Superior temporal gyrus (tissue), 1 donor: Measurements from ENCODE around the gene FAHD1.

Experiments
- DNase-seq: peaks from one replicate; pipeline ENCODE4 v3.0.0-alpha.2; 2016; ENCODE audit errors: extremely low spot score

FAHD1 gene

DNA sequence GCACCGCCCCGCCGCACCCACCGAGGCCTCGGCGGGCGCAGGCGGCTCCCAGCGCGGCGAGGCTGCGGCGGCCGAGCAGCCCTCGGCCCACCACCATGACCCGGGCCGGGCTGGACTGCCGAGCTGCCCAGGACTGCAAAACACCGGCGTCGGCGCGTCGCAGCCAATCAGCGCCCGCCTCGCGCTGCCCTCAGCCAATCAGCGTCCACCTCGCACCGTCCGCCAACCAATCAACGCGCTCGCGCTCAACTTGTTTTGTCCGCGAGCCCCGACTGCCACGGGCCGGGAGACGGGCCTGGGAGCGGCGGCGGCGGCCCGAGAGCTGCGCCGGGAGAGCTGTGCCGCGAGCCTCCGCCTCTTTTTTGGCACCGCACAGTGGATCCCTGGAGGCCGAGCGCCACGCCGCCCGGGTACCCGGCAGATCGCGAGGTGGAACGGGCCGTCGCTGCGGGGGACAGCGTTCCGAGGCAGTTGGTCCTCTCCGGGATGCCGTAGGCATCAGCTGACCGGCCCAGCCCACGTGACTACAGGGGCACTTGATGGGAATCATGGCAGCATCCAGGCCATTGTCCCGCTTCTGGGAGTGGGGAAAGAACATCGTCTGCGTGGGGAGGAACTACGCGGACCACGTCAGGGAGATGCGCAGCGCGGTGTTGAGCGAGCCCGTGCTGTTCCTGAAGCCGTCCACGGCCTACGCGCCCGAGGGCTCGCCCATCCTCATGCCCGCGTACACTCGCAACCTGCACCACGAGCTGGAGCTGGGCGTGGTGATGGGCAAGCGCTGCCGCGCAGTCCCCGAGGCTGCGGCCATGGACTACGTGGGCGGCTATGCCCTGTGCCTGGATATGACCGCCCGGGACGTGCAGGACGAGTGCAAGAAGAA, at the start of gene FAHD1, which contains the start of gene HAGH:
TSS of gene FAHD1 (plus strand) at position 516 of the 883 bp plus-strand sequence. CDS start at position 549, 33 bp downstream.
TSS of gene HAGH (minus strand) at position 135 of the 883 bp plus-strand sequence. CDS start at position 97, 38 bp downstream.
- DNase-seq = peak; percentile 97

DNA sequence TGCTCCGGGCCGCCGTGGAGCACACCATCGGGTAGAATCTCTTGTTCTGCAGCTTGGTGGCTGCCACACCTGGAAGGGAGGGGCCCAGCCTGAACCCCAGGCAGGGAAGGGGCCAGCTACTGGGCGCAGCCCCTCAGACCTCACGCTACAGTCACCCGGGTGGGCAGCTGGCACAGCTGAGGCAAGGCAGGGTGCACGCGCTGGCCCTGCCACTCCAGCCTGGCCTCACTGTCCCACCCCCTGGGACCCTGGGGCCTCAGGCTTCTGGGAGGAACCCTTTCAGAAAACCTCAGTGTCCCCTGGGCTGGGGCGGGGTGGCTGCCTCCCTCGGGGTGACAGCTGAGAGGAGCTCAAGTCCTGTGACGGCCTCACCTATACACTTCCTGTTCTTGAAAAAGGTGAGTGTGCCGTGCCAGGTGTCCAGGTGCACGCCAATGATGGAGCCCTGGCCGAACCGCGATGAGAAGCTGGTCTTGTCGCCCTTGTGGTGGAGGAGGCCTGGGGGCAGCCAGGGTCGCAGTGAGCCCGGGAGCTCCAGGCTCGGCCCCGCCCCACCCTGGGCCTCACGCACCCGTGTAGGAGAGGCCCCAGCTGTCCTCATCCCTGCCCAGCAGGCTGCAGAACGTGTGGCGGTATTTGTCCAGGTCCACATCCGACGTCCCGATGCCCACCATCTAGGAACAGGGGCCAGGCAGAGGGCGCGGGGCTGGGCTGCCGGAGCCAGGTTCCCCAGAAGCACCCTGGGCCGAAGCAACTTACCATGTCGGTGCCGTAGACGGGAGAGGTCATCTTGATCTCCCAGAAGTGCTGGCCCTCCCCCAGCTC, 49.4 kb upstream of the FAHD1 start:
- DNase-seq = no peak

DNA sequence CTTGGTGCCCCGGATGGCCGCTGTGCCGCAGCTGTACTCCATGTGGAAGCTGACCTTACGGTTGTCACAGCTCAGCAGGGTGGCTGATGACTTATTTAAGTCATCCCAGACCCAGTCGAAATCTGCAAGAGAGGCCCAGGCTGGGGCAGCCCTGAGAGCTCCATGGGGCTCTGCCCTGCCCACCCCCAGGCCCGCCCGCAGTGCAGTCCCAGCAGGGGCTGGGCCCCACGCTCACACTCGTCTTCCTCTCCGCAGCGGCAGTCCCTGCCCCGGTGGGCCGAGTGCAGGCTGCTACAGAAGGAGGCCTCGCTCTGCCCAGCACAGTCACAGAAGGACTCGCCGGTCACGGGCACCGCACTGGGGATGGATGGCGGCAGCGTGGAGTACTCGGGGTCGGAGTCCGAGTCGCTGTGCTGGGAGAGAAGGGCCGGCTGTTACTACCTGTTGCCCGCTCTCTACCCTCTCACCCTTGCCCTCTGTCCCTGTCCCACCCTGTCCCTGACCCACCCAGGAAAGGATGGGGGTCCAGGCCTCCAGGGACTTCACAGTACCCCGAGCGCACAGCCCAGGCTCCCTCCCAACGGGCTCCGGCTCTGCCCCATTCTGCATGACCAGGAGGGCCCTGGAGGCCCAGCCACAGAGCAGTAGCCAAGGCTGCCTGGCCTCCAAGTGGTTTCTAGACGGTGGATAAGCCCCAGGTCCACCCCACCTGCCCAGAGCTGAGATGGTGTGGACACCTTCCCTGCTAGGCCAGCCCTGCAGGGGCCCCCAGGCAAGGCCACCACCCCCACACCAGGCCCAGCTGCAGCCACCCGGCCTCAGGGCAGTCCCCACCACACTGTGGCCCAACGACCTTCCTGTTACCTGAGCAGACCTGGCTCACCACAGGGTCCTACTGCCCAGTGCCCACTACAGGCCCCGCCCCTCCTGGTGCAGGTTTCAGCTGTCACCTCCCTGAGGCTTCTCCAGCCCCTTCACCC, 48.5 kb upstream of the FAHD1 start:
- DNase-seq = no peak

DNA sequence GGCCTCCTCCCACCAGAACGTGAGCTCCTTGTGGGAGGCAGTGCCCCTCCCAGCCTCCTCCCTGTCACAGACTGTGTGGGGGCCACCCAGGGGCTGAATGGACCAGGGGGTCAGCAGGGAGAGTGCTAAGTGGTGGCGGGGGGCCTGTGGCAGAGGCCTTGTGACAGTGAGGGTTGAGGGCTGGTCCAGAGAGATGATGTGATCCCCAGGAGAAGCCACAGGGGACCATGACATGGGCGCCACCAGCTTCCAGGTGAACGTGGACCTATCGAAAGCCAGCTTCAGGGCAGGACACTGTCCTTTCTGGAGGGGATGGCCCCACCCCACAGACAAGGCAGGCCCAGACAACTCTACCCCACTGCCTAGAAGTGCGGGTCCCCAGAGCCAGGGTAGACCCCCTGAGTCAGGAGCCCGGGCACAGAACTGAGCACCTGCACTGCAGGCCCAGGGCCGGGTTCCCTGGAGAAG, 47.7 kb upstream of the FAHD1 start:
- no peak for DNase-seq

DNA sequence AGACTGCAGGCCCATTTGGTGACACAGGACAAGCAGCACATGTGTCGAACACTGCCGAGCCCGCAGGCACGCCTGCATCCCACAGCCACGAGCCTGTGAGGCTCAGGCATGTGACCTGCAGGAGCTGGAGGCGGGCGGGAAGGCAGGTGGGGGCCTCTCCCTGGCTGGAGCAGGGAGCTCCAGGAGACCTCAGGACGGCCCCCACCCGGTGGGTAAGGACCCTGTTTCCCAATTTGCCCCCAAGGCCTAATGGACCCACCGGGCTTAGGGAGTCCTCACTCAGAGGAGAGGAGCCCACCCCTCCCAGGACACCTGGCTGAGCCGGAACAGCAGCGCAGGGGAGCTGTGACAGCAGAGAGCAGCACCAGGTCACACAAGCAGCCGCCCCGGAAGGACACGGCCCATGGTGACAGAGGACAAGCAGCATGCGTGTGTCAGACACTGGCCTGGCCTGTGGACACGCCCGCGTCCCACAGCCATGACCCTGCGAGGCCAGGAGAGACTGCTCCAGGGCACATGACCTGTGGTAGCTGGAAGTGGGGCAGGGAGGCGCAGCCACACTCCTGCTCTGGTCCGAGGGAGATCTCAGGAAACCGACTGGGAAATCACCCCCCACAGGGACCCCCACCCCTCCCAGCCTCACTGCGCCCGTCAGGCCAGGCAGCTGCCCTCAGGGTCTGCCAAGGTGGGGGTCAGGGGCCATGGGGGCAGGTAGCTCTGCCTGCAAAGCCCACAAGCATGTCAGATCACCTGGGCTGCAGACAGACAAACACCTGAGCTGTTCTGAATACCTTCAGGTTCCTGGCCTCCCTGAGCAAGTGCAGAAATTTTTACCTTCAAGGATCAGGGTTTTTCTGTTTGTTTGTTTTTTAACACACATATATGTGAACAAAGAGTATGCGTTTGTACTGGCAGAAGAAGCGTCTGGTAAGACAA, 47.0 kb upstream of the FAHD1 start:
- no peak for DNase-seq

DNA sequence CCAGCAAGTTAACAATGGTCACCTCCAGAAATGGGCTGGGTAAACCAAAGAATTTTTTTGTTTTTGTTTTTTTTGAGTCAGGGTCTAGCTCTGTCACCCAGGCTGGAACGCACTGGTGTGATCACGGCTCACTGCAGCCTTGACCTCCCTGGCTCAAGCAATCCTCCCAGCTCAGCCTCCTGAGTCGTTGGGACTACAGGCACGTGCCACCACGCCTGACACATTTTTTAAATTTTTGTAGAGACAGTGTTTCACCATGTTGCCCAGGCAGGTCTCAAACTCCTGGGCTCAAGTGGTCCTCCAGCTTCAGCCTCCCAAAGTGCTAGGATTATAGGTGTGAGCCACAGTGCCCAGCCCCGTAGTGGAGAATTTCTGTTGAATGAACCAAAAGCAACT, 46.3 kb upstream of the FAHD1 start:
- DNase-seq = no peak

DNA sequence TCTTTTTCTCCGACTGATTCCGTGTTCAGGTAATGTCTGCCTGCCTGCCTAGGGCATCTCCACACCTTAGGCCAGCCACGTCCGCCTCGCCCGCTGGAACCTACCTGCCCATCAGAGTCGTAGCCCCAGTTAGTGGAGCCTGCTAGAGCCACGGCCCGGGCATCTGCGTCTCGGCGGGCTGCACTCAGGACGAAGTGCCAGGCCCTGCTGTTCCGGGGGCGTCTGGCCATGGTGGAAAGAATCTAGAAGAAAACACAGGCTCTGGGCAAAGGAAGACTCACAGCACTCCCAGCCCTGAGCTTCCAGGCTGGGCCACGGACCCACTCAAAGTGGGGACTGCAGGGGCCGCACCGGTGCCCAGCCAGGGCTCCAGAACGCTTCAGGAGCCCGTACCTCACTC, 45.8 kb upstream of the FAHD1 start:
- no peak for DNase-seq

DNA sequence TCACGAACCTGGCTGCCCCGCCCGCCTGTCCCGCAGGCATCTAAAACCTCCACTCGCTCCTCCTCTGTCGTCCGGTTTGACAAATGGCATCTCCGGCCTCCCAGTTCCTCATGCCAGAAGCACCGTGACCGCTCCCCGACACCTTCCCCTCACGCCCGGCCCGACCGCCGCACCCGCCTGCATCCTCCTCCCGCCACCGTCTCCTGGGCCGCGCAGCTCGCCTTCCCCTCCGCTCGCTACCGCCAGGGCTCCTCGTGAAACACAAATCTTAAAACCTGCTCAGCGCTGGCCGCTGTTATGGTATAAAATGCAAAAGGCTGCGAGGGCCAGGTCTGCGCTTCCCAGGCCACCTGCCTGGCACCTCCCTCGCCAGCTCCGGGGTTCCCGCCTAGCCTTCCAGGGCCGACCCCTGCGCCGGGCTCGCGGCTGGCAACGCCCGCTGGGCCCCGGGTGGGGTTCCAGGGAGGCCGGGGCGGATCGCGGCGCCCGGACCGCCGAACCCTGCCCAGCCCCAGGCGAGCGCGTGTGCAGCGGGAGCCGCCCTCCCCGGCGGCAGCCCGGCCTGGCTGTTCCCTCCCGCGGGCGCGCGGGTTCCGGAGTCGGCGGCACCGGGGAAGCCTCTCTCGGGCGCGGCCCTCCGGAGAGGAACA, 45.1 kb upstream of the FAHD1 start:
- no peak for DNase-seq

DNA sequence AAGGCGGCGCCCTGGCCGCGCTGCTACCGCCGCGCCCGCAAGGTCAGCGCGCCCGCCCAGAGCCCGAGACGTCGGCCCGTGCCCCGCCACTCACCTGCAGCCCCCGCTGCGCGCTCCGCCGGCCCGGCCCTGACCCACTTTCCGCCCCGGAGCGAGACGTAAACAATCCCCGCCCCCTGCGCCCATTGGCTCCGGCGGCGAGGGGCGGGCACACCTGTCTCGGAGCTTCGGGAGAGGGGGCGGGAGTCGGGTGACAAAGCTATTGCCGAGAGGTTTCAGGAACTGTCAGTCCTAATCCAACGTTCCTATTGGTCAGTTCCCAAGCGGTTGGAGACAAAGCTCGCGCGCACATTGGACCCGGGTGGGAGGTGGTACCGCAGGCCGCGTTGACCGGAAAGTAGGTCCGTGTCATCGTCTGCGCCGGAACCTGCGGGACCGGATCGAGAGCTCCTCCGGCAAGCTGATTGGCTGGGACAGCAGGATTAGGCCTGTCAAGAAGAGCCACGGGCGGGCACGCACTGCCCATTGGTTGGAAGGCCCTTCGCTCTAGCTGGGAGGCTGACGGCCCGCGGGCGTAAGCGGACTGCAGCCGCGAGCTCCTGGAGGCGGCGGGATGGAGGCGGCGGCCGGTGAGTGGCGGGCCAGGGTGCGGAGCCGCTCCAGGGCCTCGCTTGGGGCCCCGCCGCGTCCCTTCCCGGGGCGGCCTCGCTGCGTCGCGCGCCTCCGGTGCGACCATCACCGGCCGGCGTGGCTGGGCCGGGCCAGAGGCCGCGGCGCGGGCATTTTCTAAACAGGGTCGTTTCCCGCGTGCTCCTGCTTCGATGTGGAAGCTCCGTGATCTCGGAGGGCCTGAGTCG, 44.4 kb upstream of the FAHD1 start, which contains the start of the genes NUBP2 and SPSB3:
TSS of gene NUBP2 (plus strand) at position 553 of the 857 bp plus-strand sequence. CDS start at position 614, 61 bp downstream.
TSS of gene SPSB3 (minus strand) at position 164 of the 857 bp plus-strand sequence. CDS start 1,088 bp downstream, outside the sequence.
- DNase-seq = peak; percentile 100

DNA sequence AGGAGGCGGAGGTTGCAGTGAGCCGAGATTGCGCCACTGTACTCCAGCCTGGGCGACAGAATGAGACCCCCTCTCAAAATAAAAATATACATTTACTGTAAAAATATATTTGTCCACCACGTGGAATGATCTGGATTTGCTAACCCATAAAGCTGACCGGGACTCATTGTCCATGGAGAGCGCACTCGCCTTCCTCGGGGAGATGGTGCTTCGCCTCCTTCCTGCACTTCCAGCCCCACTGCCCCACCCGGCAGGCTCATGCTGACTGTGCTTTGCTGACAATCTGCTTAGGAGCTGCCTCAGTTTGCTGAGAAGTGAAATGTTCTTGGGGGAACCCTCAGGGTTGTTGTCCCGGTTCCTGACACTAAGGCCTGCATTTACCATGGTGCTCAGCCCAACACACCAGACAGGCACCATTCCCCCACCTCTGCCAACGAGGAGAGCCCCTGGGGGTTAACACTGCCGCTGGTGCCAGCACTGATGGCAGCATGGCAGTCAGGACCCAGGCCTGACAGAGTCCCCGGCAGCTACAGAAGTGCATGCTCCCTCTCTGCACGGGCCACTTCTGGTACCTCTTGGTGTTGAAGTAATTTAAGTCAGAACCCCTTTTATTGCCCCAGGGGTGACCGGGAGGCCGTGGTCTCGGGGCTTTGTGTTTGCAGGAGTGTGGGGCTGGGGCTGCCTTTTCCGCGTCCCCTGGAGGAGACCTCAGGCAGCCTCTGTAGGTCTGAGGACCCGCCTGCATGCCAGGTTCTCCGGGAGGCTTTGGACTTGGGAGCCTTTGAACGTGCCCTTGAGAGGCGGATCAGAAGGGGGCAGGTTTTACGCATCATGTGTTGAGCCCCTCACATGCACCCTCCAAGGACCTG, 41.8 kb upstream of the FAHD1 start:
- DNase-seq = no peak

DNA sequence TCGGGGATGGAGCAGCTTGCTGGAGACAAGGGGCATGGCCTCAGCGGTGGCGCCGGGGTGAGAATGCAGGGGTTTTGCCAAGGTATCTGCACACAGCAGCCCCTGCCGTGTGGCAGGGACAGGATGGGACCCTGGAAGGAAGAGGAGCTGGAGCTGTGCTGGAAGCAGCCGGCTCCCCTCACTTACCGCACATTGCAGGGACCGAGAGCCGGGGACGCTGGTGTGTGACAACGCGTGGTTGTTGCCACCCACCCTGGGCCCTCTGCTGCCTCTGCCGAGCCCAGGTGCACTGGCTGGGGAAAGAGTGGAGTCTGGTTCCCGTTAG, 41.2 kb upstream of the FAHD1 start:
- DNase-seq = no peak

DNA sequence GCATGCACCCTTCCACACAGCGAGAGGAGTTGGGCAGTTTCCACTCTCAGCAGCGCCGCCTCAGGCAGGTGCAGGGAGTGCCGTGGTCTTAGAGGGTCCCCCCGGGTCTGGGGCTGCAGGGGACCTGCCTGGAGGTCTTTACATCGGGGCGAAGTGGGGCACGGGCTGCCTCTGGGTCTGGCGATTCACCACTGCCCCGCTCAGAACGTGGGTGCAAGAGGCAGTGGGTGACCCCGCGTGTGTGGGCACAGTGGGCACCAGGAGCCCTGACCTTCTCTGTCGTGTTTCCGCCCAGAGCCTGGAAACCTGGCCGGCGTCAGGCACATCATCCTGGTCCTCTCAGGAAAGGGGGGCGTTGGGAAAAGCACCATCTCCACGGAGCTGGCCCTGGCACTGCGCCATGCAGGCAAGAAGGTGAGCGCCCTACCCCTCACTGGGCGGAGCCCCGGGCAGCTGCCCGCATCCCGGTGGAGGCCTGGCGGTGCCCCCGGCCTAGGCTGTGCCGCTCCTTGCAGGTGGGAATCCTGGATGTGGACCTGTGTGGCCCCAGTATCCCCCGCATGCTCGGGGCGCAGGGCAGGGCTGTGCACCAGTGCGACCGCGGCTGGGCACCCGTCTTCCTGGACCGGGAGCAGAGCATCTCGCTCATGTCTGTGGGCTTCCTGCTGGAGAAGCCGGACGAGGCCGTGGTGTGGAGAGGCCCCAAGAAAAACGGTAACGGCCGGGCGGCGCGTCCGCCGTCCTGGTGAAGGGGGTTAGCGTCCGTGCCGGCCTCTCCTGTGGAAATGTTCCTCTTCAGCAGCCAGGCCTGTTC, 40.6 kb upstream of the FAHD1 start:
- DNase-seq = no peak

DNA sequence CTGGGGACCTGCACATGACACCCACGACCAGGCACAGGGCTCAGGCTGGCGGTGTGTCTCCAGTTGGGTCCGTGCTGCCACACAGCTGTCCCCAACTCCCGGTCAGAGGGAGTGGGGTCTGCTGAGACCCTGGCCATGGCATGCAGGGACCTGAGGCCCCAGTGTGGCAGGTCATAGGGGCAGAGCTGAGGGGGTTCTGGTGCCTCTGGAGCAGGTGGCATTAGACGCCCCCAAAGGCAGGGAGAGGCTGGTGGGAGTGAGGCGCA, 40.0 kb upstream of the FAHD1 start:
- DNase-seq = no peak

DNA sequence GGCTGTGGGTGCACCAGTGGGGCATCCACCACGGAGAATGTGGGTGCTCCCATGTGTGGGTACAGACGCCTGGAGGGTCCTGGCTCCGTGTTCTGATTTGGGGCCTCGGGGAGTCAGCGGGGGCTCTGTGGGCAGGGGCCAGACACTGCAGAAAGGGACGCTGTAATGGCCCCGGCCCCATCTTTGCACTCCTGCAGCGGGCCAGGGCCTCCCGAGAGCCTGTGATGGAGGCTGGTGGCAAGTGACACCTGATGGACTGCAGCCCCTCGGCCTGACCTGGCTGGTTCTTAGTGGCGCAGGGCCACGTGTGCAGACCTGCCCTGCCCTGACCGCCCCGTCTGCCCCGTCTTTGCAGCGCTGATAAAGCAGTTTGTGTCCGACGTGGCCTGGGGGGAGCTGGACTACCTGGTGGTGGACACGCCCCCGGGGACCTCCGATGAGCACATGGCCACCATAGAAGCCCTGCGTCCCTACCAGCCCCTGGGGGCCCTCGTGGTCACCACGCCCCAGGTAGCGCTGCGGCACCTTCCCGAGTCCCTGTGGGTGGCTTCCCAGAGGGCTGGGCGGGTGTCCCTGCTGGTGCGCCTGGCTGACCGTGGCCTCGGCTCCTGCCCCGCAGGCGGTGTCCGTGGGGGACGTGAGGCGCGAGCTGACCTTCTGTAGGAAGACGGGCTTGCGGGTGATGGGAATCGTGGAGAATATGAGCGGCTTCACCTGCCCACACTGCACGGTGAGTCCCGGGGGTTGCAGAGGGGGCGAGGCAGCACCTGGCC, 39.5 kb upstream of the FAHD1 start:
- no peak for DNase-seq

DNA sequence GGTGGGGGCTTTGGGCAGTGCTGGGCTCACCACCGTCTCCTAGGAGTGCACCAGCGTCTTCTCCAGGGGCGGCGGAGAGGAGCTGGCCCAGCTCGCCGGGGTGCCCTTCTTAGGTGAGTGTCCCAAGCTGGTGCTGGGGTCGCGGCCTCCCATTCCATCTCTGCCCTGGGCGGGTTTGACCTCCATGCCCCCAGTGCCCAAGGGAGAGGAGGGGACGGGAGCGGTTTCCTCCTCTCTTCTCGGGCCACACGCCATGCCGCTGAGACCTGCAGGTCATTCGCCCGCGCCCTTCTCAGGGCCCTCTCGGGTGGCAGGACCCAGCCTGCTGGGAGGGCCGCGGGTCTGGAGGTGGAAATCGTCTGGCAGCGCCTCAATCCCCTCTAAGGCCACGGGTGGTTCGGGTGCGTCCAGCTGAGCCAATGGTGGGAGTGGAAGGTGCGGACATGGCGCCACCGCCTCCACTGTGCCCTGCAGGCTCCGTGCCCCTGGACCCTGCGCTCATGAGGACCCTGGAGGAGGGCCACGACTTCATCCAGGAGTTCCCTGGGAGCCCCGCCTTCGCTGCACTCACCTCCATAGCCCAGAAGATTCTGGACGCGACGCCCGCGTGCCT, 38.8 kb upstream of the FAHD1 start:
- DNase-seq = no peak

DNA sequence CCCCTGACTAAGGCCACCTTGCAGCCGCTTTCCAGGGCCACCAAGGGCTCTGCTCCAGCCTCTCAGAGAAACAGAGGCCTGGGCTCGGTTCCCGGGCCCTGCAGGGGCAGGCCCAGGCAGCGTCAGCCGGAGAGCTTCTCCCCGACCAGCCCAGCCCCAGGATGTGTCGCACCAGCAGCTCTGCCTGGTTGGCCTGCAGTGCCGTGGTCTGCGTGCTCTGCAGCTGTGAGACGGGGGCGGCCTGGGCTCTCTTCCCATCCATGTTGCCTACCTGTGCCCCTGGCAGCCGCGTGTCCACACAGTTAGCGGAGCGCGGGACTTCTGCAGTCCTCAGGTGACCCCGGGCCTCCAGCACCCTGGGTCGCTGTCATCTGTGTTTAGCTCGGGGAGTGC, 38.3 kb upstream of the FAHD1 start:
- DNase-seq = no peak
